ENCODE data around the gene NRP2. TPM values are rescaled to one million over a fixed set of nuclear protein-coding genes. Genes with fewer than 3 reads are reported as not detected.

The NRP2 gene
- total RNA-seq, 4 donors from 2014 or later = 41.1 to 119 (median 52.4) TPM

GRCh38 chr2:205651719-205652118, 30.6 kb upstream of the NRP2 start:
- DNase-seq (ENCODE audit: low spot score) (no peak), ATAC-seq (ENCODE audit: low FRiP score) (no peak)
- no peak for TF ChIP-seq CTCF (IDR thresholded peaks at IDR 0.05)

GRCh38 chr2:205654878-205655605, 27.3 kb upstream of the NRP2 start:
- TF ChIP-seq CTCF (IDR thresholded peaks at IDR 0.05) = no peak
- no peak for ATAC-seq (ENCODE audit: low FRiP score)
- DNase-seq (ENCODE audit: low spot score) = no peak

GRCh38 chr2:205655779-205656456, 26.4 kb upstream of the NRP2 start:
- DNase-seq (ENCODE audit: low spot score) = no peak
- no peak for ATAC-seq (ENCODE audit: low FRiP score)
- TF ChIP-seq CTCF (IDR thresholded peaks at IDR 0.05) = no peak

GRCh38 chr2:205656461-205656860, 25.8 kb upstream of the NRP2 start:
- DNase-seq (ENCODE audit: low spot score) (no peak), ATAC-seq (ENCODE audit: low FRiP score) (no peak)
- TF ChIP-seq CTCF (IDR thresholded peaks at IDR 0.05) = no peak

GRCh38 chr2:205656941-205657340, 25.4 kb upstream of the NRP2 start:
- DNase-seq (ENCODE audit: low spot score) (no peak), ATAC-seq (ENCODE audit: low FRiP score) (no peak)

GRCh38 chr2:205657579-205657978, 24.7 kb upstream of the NRP2 start:
- DNase-seq (ENCODE audit: low spot score) (no peak), ATAC-seq (ENCODE audit: low FRiP score) (peak; percentile 79)
- no peak for TF ChIP-seq CTCF (IDR thresholded peaks at IDR 0.05)

More at GRCh38 chr2:205656941-205657340, 25.4 kb upstream of the NRP2 start:
- TF ChIP-seq CTCF (IDR thresholded peaks at IDR 0.05) = no peak

GRCh38 chr2:205658068-205658467, 24.2 kb upstream of the NRP2 start:
- ATAC-seq (ENCODE audit: low FRiP score) (no peak), DNase-seq (ENCODE audit: low spot score) (no peak)
- no peak for TF ChIP-seq CTCF (IDR thresholded peaks at IDR 0.05)

All from omental fat pad (tissue), 4 donors.